GM12873 (cell line): ENCODE results near the gene ABO.

ENCODE experiments used
- CTCF ChIP-seq: IDR thresholded peaks from 2 replicates; pipeline ENCODE4 v1.5.1; 2012; ENCODE audit warnings: low read depth, mild to moderate bottlenecking, moderate library complexity, low read length, control low read depth; ENCODE audit not compliant: insufficient read depth; ENCODE audit errors: missing control alignments

ABO gene

GRCh38 chr9:133207021-133207531 is 67.9 kb downstream of the ABO start:
- TF ChIP-seq CTCF, result no peak

- TF ChIP-seq CTCF, result no peak
Measured at GRCh38 chr9:133205996-133206931, 68.7 kb downstream of the ABO start.
